Thyroid gland (tissue), 4 donors: Measurements from ENCODE around the gene TNIK. TPM values are rescaled to one million over a fixed set of nuclear protein-coding genes. Genes with fewer than 3 reads are reported as not detected.

ENCODE experiments used
- DNase-seq, 2 donors: peaks; one replicate each; pipeline ENCODE4 v3.0.0-alpha.2; 2019
- H3K27ac ChIP-seq, 3 donors: fragments of 200-600 bp; sonication (generic); 1 replicate in 2 of 3; 2 replicates in 1 of 3; pipeline ENCODE4 v1.5.1; 2016 to 2019; ENCODE audit warnings: mild to moderate bottlenecking in 1 of 3, moderate library complexity in 1 of 3
- H3K27me3 ChIP-seq: fragments of 200-600 bp; sonication (generic); one replicate; pipeline ENCODE4 v1.5.1; 2019
- H3K36me3 ChIP-seq, 2 donors: fragments of 200-600 bp; sonication (generic); one replicate each; pipeline ENCODE4 v1.5.1; 2016 to 2019
- H3K4me1 ChIP-seq, 2 donors: fragments of 200-600 bp; sonication (generic); one replicate each; pipeline ENCODE4 v1.5.1; 2017 to 2019
- H3K4me3 ChIP-seq, 3 donors: fragments of 200-600 bp; sonication (generic); replicated peaks in 1 of 3; 1 replicate in 2 of 3; 2 replicates in 1 of 3; pipeline ENCODE4 v1.5.1; 2016; ENCODE audit warnings: mild to moderate bottlenecking in 1 of 3
- H3K9me3 ChIP-seq: fragments of 200-600 bp; sonication (generic); one replicate; pipeline ENCODE4 v1.5.1; 2017
- CTCF ChIP-seq, 6 experiments: fragments of 200-600 bp in 3 of 6; fragments of 450-650 bp in 3 of 6; sonication (generic) in 3 of 6; IDR thresholded peaks; one replicate each; pipeline ENCODE4 v1.5.1; 2016 to 2019; ENCODE audit warnings: antibody characterized with exemption in 6 of 6, mild to moderate bottlenecking in 2 of 6, inconsistent platforms in 1 of 6, moderate library complexity in 1 of 6
- POLR2A ChIP-seq, 2 donors: fragments of 450-650 bp; IDR thresholded peaks; one replicate each; pipeline ENCODE4 v1.6.1; 2017; ENCODE audit warnings: antibody characterized with exemption in 2 of 2, mild to moderate bottlenecking in 2 of 2, moderate library complexity in 1 of 2
- WGBS, 2 donors: methylation state at CpG; one replicate each; pipeline ENCODE4 v1.1.5; 2017; 5-methylcytosine and 5-hydroxymethylcytosine counted together
- intact Hi-C: fragments of 100-400 bp; cut with DNase I; formaldehyde crosslinking; loops from one replicate; pipeline ENCODE4 v1.15.1; 2023
- total RNA-seq, 4 donors: library from RNA; depleted of rRNA; stranded (reverse); fragments of >200 nt; gene quantifications; one replicate each; pipeline ENCODE4 v1.2.3, GENCODE V29; 2016

The TNIK gene
- total RNA-seq, 4 donors from 2014 or later: 29.7 to 84.1 (median 48.9) TPM

DNA sequence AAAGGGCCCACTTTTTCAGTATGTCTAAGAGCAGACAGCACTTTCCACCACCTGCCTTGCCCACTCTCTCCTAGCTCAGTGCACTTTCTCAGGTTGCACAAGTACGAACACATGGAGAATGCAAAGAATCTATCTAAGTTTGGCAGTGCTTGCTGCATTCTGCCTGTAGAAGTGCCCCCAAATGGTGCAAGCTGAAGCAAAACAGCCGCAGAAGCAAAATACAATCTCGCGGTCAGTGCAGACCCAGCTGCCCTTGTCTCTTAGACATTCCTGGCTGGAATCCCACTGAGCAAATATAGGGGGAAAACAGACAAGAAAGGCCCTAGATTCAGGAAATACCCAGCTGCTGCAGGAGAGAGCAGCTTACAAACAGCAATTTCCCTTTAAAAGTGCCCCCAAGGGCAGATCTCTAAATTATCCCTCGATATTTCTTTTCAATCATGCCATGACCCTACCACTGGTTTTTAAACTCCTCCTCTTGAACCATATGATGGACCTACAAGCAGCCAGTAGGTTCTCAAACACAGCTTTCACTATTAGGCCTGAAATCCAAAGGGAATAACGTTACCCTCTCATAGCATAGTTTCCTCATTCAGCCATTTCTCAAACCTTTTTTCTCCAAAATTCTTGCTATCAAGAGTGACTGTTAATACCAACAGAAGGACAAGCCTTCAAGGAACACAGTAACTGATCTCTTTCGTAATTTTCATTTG, 67.0 kb downstream of the TNIK start:
- Histone ChIP-seq H3K4me1 (peaks cover 0 to 5% of the 10 kb centered on the region in 2 donors), H3K27me3 (no peaks in the 10 kb centered on the region), H3K9me3 (no peaks in the 10 kb centered on the region), H3K36me3 (no peaks in the 10 kb centered on the region), H3K27ac (no peak overlapping the region), H3K4me3 (no peak overlapping the region)
- 43 to 62% methylated on average over 7 of the region's 7 CpGs for WGBS, 2 donors
- TF ChIP-seq CTCF (IDR thresholded peaks at IDR 0.05) (no peak), POLR2A (IDR thresholded peaks at IDR 0.05) (no peak)
- DNase-seq: no peak
- intact Hi-C loops: no loop called here

DNA sequence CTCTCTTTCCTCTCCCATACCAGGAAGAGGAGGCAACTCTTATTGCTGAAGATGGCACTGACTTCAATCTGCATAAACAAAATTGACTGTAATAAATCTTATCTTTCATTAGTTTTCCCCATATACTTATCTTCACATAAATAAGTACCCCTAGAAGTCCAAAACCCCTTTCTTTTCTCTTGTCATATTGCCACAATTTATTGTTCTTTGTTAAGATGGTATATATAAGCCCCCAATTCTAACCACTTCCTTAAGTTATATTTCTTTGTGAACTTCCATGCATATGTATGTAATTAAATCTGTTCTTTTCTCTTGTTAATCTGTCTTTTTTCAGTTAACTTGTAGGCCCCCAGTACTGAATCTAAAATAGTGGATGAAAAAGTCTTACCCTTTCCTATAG, 68.8 kb downstream of the TNIK start:
- Histone ChIP-seq H3K4me3 (no peak overlapping the region), H3K27me3 (no peaks in the 10 kb centered on the region), H3K4me1 (peaks cover 0 to 5% of the 10 kb centered on the region in 2 donors), H3K9me3 (no peaks in the 10 kb centered on the region), H3K27ac (no peak overlapping the region), H3K36me3 (no peaks in the 10 kb centered on the region)
- DNase-seq: no peak
- TF ChIP-seq POLR2A (IDR thresholded peaks at IDR 0.05) (no peak), CTCF (IDR thresholded peaks at IDR 0.05) (no peak)
- intact Hi-C loops: no loop called here

- TF ChIP-seq POLR2A (IDR thresholded peaks at IDR 0.05): no peak
- no peak for TF ChIP-seq CTCF (IDR thresholded peaks at IDR 0.05)
- DNase-seq: no peak
- 92 to 93% methylated on average over 9 of the region's 9 CpGs for WGBS, 2 donors
Observed at GRCh38 chr3:171390051-171390941, 69.9 kb downstream of the TNIK start.

DNA sequence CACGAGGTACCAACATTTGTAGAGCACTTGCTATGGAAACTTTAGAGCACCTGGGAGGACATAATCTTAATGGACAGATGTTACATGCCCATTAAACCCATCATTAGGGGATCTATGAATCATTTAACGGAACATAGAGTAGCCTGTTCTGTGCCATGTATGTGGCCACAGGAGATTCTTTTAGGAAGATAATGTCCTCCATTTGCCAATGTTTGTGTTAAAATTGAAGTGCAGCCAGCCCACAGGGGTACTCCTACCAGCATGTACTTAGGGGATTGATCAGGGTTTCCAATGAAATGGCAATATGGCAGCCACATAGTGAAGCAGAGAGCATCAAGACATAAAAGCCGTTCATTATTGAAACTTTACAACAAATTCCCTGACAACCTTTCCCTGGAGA, 70.7 kb downstream of the TNIK start:
- Histone ChIP-seq H3K27ac (no peak overlapping the region), H3K36me3 (no peaks in the 10 kb centered on the region), H3K4me1 (peaks cover 0 to 5% of the 10 kb centered on the region in 2 donors), H3K27me3 (no peaks in the 10 kb centered on the region), H3K9me3 (no peaks in the 10 kb centered on the region), H3K4me3 (no peak overlapping the region)
- DNase-seq: no peak
- 78 to 81% methylated on average over 3 of the region's 3 CpGs for WGBS, 2 donors
- intact Hi-C loops: no loop called here
- TF ChIP-seq CTCF (IDR thresholded peaks at IDR 0.05) (no peak), POLR2A (IDR thresholded peaks at IDR 0.05) (no peak)

More at GRCh38 chr3:171390051-171390941, 69.9 kb downstream of the TNIK start:
- H3K9me3 ChIP-seq: no peaks in the 10 kb centered on the region
- H3K4me1 ChIP-seq: peaks cover 0 to 5% of the 10 kb centered on the region in 2 donors
- intact Hi-C loops: no loop called here
- no peaks in the 10 kb centered on the region for H3K27me3 ChIP-seq
- H3K4me3 ChIP-seq: no peak overlapping the region
- no peak overlapping the region for H3K27ac ChIP-seq
- no peaks in the 10 kb centered on the region for H3K36me3 ChIP-seq

DNA sequence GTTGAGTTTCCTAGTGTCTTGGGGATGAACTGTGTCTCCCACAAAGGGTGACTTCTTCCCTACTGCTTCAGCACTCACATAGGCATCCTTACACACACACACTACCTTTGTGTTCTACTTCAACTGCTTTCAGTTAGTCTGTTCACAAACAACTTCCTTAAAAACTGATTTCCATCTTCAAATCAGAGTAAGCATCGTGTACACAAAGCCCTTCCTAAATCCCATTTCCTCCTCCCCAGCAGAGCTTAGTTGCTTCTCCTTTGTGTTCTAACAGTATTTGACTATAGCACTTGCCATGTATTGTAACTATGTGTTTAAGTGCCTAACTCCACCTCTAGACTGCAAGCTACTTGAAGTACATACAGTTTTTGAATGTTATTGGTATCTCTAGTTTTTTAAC, 71.7 kb downstream of the TNIK start:
- Histone ChIP-seq H3K36me3 (no peaks in the 10 kb centered on the region), H3K4me3 (no peak overlapping the region), H3K4me1 (peaks cover 9 to 11% of the 10 kb centered on the region in 2 donors), H3K27ac (no peak overlapping the region), H3K9me3 (no peaks in the 10 kb centered on the region), H3K27me3 (no peaks in the 10 kb centered on the region)
- DNase-seq: no peak
- intact Hi-C loops: no loop called here
- WGBS, 2 donors: 83 to 92% methylated on average over 1 of the region's 1 CpG
- no peak for TF ChIP-seq CTCF (IDR thresholded peaks at IDR 0.05)
- no peak for TF ChIP-seq POLR2A (IDR thresholded peaks at IDR 0.05)
